Measurements from ENCODE around the gene TNFAIP3.
"Not testable (repeated sequence)": the region's sequence is repeated elsewhere in the genome, so short reads cannot be mapped to it uniquely, and the experiment has no call there.

The TNFAIP3 gene

DNA sequence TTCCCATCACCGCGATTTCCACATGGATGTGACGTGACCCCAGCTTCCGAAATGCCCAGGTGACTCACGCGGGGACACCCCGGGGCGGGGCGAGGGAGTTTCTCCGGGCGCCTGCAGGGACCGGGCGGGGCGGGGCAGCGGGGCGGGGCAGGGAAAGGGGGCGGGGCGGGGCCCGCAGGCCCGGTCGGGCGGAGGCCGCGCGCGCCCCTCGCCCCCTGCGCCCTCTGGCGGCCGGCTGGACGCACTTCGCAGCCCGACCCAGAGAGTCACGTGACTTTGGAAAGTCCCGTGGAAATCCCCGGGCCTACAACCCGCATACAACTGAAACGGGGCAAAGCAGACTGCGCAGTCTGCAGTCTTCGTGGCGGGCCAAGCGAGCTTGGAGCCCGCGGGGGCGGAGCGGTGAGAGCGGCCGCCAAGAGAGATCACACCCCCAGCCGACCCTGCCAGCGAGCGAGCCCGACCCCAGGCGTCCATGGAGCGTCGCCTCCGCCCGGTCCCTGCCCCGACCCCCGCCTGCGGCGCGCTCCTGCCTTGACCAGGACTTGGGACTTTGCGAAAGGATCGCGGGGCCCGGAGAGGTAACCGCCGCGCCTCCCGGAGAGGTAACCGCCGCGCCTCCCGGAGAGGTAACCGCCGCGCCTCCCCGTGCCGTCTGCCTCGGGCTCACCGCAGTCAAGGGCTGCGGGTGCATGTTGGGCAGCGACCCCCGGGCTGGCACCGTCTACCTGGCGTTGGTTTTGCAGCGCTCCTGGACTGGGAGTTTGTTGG lies at the start of gene TNFAIP3:
TNFAIP3 (plus strand) TSS at position 346 of the 771 bp plus-strand sequence. CDS start 3,969 bp downstream, outside the sequence.
- no peak for FAIRE-seq

DNA sequence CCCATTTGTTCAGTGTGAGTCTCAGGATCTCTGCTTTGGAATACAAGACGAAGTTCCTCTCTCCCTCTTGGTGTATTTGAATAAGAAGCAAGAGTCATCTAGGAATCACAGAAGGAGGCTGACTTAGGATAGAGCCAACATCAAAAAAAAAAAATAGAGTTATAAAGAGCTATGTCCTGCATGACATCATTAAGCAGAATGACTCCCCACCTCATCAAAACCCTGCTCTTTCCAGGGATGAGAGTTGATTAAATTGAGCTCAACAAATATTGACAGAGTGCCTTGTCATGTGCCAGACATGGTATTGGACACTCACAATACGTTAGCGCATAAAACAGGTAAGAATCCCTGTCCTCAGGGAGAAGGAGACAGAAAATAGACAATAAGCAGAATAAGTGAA lies 48.6 kb upstream of the TNFAIP3 start:
- no peak for FAIRE-seq

DNA sequence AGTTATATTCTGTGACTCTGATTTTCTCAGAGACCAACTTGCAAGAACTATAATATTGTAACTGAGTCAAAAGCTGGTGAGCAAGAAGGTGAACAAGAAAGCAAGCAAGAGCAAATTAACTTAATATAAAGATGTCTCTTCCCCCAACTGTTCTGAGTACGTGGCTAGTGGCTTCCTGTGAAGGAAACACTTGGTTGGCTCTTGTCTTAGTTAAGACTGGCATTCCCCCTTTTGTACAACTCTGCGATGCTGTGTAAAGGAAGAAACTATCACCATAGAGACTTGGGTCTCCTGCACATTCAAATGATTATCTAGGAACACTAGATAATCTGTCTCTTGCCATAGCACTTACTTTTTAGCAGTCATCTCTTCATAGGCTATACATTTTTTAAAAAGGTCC lies 47.3 kb upstream of the TNFAIP3 start:
- no peak for FAIRE-seq

DNA sequence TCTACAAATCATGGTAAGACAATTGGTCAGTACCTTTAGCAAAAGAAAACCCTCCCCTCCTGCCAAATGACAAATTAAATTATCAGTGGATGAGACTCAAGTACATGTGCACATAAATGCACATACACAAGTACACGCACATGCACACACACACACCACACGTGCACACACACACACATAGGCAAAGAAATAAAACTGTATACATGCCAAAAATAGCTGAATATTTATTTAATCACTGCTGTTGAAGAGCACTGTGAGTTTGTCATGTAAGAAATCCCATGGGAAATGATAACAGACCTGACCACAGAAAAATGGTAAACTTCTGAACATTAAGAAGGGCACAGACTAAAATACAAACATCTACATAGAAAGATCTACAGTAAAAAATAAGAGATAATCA lies 46.6 kb upstream of the TNFAIP3 start:
- no peak for FAIRE-seq

DNA sequence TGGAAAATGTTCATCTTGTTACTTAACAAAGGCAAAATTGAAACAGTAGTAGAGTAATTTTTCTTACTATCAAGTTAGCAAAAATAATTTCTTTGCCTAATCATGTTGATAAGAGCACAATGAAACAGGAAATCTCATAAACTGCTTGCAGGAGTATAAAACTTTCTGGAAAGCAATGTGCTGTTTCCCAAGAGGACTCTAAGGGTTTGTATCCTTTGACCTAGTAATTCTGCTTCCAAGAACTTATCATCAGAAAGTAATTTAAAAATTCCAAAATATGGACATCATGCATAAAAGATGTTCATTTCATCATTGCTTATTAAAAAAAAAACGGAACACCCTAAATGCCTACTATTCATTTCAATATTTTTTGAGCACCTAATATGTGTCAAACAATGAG lies 46.1 kb upstream of the TNFAIP3 start:
- no peak for FAIRE-seq

DNA sequence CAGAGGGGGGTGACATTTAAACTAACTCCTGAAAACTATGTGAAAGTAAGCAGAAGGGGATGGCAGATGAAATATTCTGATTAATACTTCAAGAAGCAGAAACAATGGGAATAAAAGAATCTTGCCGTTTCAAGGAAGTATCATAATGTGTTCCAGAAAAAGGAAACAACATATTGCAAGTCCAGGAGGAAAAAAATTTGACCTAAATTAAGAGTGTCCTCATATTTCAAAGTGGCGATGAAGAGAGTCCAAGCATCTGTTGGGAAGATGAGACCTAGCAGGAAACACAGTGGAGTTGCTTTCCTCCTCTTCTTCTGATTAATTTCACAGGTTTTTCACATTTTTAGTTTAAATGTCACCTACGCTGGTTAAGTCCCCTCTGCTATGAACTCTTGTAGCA lies 45.6 kb upstream of the TNFAIP3 start:
- no peak for FAIRE-seq

DNA sequence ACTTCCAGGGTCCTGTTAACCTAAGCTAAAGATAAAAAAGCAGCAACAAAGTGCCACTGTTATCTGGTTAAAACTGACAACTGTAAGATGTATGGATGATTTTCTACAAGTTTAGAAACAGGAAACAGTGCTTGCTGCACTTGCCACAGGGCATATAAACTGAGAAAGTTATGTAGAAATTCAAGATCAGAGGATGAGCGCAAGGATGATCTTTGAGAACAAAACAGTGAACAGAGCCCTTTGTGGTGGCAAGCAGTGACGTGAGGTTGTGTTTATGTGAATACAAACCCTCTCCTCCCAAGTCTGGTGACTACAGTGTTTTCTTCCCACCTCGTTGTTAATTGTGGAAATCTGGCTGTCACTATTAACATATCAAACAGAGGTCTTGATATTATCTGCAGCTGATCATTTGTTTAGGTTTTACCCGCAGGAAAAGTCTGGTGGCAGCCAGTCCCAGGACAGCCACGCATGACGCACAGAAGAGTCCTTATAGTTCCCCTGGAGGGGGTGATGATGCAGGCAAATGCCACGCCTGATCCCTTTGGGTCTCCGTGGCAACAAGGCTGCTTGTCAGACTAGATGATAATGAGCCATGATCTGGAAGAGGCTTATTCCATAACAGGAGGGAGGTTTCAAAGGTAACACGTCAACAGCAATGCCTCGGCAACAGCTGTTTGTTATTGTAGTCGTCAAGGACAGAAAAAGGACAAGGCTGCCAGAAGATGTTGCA lies 43.1 kb upstream of the TNFAIP3 start:
- FAIRE-seq: no peak

DNA sequence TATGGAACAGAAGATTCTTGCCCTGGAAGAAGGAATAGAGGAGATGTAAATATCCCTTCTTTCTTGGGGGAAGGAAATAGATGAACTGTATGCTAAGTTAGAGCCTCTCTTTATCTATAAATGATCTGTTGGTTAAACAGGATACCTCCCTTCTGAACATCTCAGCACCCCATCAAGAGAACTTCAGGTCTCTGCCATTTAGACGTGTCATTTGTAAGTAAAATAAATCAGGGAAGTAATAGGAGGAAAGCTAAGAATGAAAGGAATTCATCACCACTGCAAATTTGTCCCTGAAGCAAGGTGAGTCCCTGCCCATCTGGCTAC lies 42.5 kb upstream of the TNFAIP3 start:
- FAIRE-seq: no peak

DNA sequence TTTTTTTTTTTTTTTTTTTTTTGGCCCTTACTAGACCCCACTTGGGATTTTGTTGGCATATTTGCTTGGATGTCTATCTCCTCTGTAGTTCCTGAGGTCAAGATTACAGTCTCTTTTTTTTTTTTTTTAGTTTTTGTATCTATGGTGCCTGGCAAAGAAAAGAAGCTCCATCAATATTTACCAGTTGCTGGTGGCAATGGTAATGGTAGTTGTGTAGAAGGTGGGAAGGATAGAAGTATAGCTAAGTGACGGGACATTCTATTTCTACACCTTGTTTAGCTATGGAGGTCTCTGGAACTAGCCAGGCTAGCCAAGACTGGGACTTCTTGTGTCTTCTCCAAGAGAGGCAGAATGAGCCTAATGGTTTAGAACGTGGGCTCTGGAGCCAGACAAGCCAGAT lies 42.2 kb upstream of the TNFAIP3 start:
- FAIRE-seq: no peak

DNA sequence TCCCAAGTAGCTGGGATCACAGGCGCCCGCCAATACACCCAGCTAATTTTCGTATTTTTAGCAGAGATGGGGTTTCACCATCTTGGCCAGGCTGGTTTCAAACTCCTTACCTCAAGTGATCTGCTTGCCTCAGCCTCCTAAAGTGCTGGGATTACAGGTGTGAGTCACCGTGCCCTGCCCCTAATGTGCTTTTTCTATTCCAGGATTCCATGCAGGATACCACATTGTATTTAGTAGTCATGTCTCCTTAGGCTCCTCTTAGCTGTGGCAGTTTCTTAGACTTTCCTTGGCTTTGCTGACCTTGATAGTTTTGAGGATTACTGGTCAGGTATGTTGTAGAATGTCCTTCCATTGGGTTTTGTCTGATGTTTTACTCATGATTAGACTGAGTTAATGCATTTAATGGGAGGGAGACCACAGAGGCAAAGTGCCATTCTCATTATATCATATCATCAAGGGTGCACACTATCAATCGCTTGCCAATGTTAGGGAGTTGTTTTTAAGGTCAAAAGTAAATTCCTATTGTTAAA lies 39.6 kb upstream of the TNFAIP3 start:
- no peak for FAIRE-seq

DNA sequence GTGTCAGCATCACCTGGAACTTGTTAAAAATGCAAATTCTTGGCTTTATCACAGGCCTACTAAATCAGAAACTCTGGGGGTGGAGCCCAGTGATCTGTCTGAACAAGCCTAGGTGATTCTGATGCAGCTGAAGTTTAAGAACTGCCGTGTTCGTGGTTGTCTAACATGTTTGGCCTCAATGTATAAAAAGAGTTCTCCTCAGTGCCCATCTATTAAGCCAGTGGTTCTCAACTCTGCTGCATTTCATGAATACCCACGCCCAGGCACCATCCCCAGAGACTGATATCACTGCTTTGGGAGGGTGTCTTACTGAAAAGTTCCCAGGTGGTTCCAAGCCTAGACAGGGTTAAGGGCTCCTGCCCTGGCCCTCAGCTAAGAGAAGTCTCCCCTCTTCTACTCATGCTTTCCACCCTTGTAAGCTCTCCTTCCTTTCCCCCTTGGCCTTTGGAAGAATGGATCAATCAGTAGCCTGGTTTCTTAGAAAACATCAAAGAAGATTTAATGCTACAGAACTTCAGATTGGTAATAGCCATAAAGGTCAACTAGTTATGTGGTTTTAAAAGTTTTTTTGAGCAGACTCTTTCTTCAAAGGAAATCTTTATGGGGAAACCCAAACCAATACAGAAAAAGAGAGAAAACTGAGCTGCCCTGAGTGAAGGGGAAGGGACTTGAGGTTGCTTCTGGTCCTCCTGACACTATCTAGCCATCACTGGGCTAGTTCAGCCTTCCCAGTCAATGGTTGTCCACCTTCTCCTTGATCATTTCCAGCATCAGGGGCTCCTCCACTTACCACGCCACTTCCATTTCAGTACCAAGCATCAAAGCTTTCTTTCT lies 38.9 kb upstream of the TNFAIP3 start:
- FAIRE-seq: no peak

DNA sequence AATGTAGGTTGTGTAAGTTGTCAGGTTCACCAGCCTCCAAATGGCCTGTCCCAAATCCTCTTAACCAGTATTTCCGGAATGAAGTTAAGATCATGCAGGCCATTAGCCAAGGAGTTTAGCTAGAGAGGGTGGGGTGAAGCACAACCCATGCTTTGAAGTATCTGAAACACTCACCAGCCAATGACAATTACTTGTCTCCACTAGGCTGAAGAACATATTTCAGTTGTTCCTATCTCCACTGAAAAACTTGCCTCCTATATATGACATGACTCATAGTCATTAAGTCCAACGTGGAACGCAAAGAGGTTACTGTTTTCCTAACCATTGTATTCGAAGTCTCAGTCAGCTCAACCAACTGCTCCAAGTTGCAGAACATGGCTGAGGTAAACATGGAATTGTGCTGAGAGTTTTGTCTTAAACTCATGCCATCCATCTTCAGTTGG lies 37.4 kb upstream of the TNFAIP3 start:
- FAIRE-seq: no peak

DNA sequence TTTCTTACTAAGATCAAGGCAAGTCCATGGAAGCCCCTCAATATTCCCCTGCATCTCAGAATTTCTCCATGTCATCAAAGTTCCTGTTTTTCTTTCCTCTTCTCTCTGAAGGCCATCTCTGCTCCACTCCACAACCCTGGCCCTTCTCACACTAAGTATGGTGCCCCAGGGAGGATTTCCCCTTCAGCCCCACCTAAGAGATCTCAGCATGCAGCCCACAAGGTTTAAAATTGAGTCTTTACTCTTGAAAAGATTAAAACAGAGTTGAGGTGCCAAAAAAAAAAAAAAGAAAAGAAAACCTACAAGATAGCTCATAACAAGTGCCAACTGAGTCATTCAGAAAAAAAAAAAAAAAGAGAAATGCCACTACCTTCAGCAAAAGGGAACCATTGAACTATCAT lies 36.5 kb upstream of the TNFAIP3 start:
- no peak for FAIRE-seq

DNA sequence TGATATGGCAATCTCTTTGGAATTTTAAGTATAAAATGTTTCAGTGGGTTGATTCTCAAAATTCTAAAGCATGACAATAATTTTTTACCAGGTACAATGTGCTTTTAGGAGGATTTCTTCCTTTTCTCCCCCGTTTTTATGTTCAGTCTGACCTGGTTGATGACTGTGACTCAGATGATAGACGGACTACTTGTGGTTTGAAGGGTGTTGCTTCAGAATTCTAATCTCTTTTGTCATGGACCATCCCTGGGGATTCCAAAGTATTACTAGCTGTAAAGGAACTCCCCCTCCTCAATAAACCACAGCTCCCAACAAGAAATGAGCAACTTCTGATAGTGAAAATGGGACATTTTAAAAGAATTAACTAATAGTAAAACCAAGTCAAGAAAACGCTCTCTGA lies 34.9 kb upstream of the TNFAIP3 start:
- no peak for FAIRE-seq

DNA sequence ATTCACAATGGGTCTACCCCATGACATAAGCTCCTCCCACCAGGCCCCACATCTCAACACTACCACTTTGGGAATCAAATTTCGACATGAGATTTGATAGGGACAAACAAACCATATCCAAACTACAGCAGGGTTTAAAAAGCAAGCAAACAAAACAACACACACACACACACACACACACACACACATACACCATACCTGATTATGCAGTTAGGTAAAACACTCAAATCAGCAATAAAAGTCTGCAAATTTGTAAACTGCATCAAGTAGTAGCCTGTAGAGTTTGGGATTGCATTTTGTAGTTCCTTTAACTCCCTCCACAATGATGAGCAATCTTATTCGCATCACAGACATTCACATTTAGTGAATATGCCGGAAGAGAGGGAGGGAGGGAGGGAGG lies 32.6 kb upstream of the TNFAIP3 start:
- FAIRE-seq: no peak

DNA sequence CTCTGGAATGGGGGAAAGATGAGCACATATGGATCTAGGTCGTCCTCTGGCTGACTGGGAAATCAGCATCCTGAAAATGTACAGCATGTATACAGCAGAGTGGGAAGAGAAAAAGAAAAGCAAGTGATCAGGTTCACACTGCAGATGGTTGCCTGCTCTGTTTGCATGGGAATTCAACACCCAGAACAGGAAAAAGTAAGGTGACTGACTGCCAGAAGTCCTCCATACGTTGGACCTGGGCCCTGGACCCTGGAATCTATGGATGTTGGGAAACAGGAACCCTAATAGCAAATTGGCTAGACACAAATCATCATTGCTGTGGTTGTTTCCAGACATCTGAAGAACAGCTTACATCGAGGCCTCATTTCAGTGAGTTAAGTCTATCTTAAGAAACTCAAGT lies 30.3 kb upstream of the TNFAIP3 start:
- FAIRE-seq: no peak

DNA sequence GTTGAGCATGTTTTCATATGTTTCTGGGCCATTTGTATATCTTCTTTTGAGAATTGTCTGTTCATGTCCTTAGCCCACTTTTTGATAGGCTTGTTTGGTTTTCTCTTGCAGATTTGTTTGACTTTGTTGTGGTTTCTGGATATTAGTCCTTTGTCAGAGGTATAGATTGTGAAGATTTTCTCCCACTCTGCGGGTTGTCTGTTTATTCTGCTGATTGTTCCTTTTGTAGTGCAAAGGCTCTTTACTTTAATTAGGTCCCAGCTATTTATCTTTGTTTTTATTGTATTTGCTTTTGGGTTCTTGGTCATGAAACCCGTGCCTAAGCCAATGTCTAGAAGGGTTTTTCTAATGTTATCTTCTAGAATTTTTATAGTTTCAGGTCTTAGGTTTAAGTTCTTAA lies 29.0 kb upstream of the TNFAIP3 start:
- FAIRE-seq: not testable (repeated sequence)

DNA sequence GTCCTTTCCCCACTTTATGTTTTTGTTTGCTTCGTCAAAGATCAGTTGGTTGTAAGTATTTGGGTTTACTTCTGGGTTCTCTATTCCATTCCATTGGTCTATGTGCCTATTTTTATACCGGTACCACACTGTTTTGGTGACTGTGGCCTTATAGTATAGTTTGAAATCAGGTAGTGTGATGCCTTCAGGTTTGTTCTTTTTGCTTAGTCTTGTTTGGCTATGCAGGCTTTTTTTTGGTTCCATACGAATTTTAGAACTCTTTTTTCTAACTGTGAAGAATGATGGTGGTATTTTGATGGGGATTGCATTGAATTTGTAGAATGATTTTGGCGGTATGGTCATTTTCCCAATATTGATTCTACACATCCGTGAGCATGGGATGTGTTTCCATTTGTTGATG lies 28.5 kb upstream of the TNFAIP3 start:
- FAIRE-seq: not testable (repeated sequence)

DNA sequence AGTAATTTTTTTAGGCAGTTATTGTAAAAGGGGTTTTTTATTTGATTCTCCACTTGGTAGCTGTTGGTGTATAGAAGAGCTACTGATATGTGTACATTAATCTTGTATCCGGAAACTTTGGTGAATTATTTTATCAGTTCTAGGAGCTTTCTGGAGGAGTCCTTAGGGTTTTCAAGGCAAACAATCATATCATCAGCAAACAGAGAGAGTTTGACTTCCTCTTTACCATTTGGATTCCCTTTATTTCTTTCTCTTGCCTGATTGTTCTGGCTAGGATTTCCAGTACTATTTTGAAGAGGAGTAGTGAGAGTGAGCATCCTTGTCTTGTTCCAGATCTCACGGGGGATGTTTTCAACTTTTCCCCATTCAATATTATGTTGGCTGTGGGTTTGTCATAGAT lies 28.0 kb upstream of the TNFAIP3 start:
- no peak for FAIRE-seq

DNA sequence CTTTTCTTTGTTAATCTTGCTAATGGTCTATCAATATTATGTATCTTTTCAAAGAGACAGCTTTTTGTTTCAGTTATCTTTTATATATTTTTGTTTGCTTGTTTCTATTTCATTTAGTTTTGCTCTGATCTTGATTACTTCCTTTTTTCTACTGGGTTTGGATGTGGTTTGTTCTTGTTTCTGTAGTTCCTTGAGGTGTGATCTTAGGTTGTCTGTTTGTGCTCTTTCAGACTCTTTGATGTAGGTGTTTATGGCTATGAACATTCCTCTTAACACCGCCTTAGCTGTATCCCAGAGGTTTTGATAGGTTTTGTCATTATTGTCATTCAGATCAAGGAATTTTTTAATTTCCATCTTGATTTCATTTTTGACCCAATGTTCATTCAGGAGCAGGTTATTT lies 26.8 kb upstream of the TNFAIP3 start:
- FAIRE-seq: no peak

DNA sequence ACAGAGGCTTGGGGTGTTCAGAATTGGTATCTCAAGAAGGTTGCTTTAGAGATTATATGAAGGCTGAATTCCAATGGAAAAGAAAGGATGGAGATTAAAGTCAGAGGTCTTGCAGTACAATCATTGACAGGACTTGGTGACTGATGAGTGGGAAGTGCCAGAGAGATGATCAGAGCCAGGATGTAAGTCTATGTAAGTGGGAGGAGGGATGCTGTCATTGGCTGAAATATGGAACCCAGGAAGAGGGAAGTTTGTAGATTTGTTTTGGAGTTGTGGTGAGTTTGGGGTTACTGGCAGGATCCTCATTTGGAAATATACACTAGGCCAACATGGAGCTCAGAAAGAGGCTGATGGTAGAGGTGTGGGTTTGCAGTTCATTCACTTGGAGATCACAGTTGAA lies 23.8 kb upstream of the TNFAIP3 start:
- FAIRE-seq: no peak

DNA sequence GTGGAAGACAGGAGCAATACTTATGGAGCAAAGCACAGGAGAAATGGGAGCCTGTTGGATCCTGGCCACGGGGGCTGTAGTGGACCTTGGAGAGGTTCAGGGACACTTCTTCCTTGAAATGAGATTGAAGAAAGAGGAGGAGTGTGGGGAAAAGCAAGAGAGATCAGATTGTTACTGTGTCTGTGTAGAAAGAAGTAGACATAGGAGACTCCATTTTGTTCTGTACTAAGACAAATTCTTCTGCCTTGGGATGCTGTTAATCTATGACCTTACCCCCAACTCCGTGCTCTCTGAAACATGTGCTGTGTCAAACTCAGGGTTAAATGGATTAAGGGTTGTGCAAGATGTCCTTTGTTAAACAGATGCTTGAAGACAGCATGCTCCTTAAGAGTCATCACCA lies 22.7 kb upstream of the TNFAIP3 start:
- not testable (repeated sequence) for FAIRE-seq

DNA sequence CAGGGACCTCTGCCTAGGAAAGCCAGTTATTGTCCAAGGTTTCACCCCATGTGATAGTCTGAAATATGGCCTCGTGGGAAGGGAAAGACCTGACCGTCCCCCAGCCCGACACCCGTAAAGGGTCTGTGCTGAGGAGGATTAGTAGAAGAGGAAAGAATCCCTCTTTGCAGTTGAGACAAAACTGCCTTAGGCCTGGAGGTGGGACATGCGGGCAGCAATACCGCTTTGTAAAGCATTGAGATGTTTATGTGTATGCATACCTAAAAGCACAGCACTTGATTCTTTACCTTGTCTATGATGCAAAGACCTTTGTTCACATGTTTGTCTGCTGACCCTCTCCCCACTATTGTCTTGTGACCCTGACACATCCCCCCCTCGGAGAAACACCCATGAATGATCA lies 22.3 kb upstream of the TNFAIP3 start:
- FAIRE-seq: not testable (repeated sequence)

DNA sequence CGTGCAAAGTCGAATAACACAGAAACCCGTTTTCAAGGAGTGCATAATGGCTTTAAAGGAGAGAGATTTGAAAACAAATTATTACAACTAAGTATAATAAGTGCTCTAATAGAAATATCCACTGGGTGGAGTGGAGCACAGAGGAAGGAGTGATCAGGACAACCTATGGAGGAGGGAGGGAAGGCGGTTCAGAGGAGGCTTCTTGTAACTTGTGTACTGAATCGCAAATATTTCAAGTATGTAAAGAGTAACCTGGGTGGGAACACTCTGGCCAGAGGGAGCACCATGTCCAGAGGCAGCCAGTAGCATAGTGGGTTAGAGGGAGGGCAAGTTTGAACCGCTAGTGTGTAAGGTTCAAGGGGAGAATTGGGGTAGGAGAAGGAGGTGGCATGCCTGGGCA lies 21.6 kb upstream of the TNFAIP3 start:
- FAIRE-seq: no peak

Measured in G401.6 (cell line).